Activated CD4-positive, alpha-beta memory T cell treated with anti-CD3 and anti-CD28 coated beads, Interleukin-2, amount 10 ng/mL, durations not matched to agents 7 days and 5 days (primary cell): ENCODE data around the gene AUH. TPM values are rescaled to one million over a fixed set of nuclear protein-coding genes. Genes with fewer than 3 reads are reported as not detected.
A peak's percentile ranks its signal among the peaks of the same experiment; 100 is the strongest.

Source experiments
- CTCF ChIA-PET: fragments of 350-600 bp; sonication (Branson Sonifier 250); formaldehyde crosslinking; loops from one replicate; lab custom pipeline; 2021; ENCODE audit warnings: antibody characterized with exemption, inconsistent platforms; lab: Charles Lee
- POLR2A ChIA-PET: fragments of 350-600 bp; sonication (Branson Sonifier 250); formaldehyde crosslinking; loops from one replicate; lab custom pipeline; 2021; ENCODE audit warnings: antibody characterized with exemption; lab: Charles Lee
- DNase-seq: peaks from one replicate; pipeline ENCODE4 v3.0.0-alpha.2; 2020
- H3K27ac Mint-ChIP-seq: one replicate; pipeline ENCODE4 v1.8.0; 2021; ENCODE audit warnings: mild to moderate bottlenecking, mixed read lengths
- H3K27me3 Mint-ChIP-seq: one replicate; pipeline ENCODE4 v1.8.0; 2021; ENCODE audit warnings: mixed read lengths
- H3K36me3 Mint-ChIP-seq: one replicate; pipeline ENCODE4 v1.8.0; 2021; ENCODE audit warnings: low read depth, mixed read lengths
- H3K4me1 Mint-ChIP-seq: one replicate; pipeline ENCODE4 v1.8.0; 2021; ENCODE audit warnings: mixed read lengths
- H3K4me3 Mint-ChIP-seq: one replicate; pipeline ENCODE4 v1.8.0; 2021; ENCODE audit warnings: mild to moderate bottlenecking, mixed read lengths
- H3K9me3 Mint-ChIP-seq: one replicate; pipeline ENCODE4 v1.8.0; 2021; ENCODE audit warnings: mixed read lengths
- total RNA-seq, 2 experiments: library from RNA; stranded (reverse); gene quantifications; one replicate each; pipeline ENCODE4 v1.2.3, GENCODE V29; 2021

AUH gene
- total RNA-seq, 2 experiments from 2014 or later, result 34.8 to 39.3 TPM

DNA sequence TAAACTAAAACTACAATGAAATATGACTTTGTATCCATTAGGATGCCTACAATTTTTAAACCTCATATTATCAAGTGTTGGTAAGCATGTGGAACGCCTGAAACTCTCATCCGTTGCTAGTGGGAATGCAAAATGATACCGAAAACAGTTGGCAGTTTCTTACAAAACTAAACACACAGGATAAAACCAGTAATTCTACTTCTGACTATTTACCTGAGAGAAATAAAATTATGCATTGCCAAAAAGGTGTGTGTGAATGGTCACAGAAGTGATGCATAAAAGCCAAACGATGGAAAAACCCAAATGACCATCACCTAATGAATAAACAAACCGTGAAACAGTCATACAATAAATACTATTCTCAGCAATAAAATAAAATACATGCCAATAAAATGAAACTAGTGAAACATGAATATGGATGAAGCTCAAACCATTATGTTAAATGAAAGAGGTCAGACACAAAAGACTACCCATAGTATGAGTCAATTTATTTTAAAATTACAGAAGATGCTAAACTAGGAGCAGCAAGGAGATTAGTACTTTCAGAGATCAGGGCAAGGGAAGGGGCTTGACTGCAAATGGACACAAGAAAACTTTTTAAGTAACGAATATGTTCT is 13.4 kb downstream of the AUH start:
- Mint-ChIP-seq H3K27me3 (no peaks in the 10 kb centered on the region), H3K4me3 (peak overlapping the region; percentile 36), H3K4me1 (peaks cover 59% of the 10 kb centered on the region), H3K9me3 (no peaks in the 10 kb centered on the region), H3K27ac (peak overlapping the region; percentile 69), H3K36me3 (peaks cover 54% of the 10 kb centered on the region)
- no peak for DNase-seq
- ChIA-PET CTCF (no interaction called here), POLR2A (interaction anchor here (1.0 to 8.6 kb wide), 8 partner anchors 11 to 201 kb away, joined by 4 to 136 read pairs (median 10); partner anchors contain the start of genes AUH and NFIL3)

DNA sequence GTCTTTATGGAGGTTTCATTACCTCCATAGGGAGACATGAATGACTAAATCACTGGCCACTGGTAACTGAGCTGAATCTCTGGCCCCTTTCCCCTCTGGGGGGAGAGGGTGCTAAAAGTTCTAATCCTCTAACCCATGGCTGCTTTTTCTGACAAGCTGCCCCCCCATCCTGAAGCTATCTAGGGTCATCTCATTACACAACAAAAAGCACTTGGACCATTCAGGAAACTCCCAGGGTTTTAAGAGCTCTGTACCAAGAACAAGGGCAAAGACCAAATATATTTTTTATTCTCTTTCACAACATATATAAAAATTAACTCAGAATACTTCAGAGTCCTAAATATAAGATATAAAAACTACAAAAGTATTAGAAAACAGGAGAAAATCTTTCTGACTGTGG is 14.3 kb downstream of the AUH start:
- Mint-ChIP-seq H3K36me3 (peaks cover 58% of the 10 kb centered on the region), H3K27ac (peak overlapping the region; percentile 41), H3K9me3 (no peaks in the 10 kb centered on the region), H3K4me1 (peaks cover 63% of the 10 kb centered on the region), H3K27me3 (no peaks in the 10 kb centered on the region), H3K4me3 (no peak overlapping the region)
- ChIA-PET CTCF (interaction anchor here (0.9 to 1.2 kb wide), 2 partner anchors 9 to 310 kb away, joined by 3 to 5 read pairs; no protein-coding TSS in a partner anchor), POLR2A (interaction anchor here (0.8 to 8.6 kb wide), 10 partner anchors 8 to 248 kb away, joined by 3 to 136 read pairs (median 6); partner anchors contain the start of genes AUH and NFIL3)
- no peak for DNase-seq

DNA sequence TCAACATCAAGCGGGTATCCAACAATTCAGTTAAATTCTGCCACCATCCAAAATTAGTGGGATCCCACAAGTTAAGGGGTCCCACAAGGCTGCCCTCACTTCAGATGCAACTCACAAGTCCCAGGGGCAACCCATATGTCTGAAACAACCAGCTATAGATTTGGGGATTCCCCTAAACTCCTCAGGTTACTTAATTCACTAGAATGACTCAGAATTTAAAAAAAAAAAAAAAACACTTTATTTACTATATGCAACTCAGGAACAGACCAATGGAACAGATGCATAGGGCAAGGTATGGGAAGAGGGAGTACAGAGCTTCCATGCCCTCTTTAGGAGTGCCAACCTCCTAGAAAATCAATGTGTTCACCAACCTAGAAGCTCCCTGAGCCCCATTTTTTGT is 15.1 kb downstream of the AUH start:
- Mint-ChIP-seq H3K27ac (no peak overlapping the region), H3K9me3 (no peaks in the 10 kb centered on the region), H3K27me3 (no peaks in the 10 kb centered on the region), H3K4me3 (no peak overlapping the region), H3K36me3 (peaks cover 61% of the 10 kb centered on the region), H3K4me1 (peaks cover 68% of the 10 kb centered on the region)
- ChIA-PET POLR2A (interaction anchor here (0.8 to 8.6 kb wide), 10 partner anchors 9 to 247 kb away, joined by 3 to 136 read pairs (median 6); partner anchors contain the start of genes AUH and NFIL3), CTCF (interaction anchor here (1.2 to 1.4 kb wide), 3 partner anchors 10 to 86 kb away, joined by 3 to 6 read pairs (median 5); no protein-coding TSS in a partner anchor)
- DNase-seq, result no peak

DNA sequence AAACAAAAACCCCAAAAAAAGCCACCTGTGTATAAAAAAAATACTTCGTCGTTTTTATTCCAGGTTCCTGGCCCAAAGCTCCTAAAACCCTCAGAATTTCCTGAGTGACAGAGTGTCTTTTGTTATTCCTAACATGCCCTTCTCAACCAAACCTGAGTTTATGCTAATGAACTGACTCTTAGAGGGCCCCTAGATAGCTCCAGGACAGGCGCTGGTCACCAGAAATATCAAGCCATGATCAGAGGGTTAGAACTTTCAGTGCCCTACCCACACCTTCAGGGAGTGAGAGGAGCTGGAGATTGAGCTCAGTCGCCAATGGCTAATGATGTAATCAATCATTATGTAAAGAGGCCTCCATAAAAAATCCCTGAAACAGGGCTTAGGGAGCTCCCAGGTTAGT is 15.7 kb downstream of the AUH start:
- Mint-ChIP-seq H3K36me3 (peaks cover 61% of the 10 kb centered on the region), H3K27me3 (no peaks in the 10 kb centered on the region), H3K4me3 (no peak overlapping the region), H3K9me3 (no peaks in the 10 kb centered on the region), H3K4me1 (peaks cover 69% of the 10 kb centered on the region), H3K27ac (no peak overlapping the region)
- ChIA-PET POLR2A (interaction anchor here (0.7 to 8.6 kb wide), 5 partner anchors 9 to 195 kb away, joined by 3 to 136 read pairs (median 15); partner anchors contain the start of genes AUH and NFIL3), CTCF (interaction anchor here (0.7 to 1.4 kb wide), 4 partner anchors 11 to 102 kb away, joined by 3 to 6 read pairs (median 4); no protein-coding TSS in a partner anchor)
- no peak for DNase-seq

DNA sequence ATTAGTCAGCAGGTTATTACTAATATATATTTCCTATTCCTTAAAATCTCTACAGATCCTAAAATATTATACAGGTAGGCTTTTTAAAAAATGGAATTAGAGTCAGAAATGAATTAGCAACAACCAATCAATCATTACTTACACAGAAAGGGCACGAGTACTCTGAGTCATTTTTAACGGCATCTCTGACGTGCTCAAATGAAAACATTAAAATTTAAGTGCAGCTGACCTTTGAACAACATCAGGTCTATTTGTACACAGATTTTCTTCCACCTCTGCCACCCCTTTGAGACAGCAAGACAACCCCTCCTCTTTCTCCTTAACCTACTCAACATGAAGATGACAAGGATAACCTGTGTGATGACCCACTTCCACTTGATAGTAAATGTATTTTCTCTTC is 19.1 kb downstream of the AUH start:
- Mint-ChIP-seq H3K4me3 (no peak overlapping the region), H3K36me3 (peaks cover 71% of the 10 kb centered on the region), H3K27ac (no peak overlapping the region), H3K4me1 (peaks cover 62% of the 10 kb centered on the region), H3K27me3 (no peaks in the 10 kb centered on the region), H3K9me3 (no peaks in the 10 kb centered on the region)
- CTCF ChIA-PET, result interaction anchor here (1.6 kb wide), 1 partner anchor 16 kb away, joined by 4 read pairs; no protein-coding TSS in a partner anchor
- POLR2A ChIA-PET, result interaction anchor here (0.9 to 2.7 kb wide), 6 partner anchors 13 to 211 kb away, joined by 3 to 24 read pairs (median 6); partner anchors contain the start of genes AUH and NFIL3
- no peak for DNase-seq

DNA sequence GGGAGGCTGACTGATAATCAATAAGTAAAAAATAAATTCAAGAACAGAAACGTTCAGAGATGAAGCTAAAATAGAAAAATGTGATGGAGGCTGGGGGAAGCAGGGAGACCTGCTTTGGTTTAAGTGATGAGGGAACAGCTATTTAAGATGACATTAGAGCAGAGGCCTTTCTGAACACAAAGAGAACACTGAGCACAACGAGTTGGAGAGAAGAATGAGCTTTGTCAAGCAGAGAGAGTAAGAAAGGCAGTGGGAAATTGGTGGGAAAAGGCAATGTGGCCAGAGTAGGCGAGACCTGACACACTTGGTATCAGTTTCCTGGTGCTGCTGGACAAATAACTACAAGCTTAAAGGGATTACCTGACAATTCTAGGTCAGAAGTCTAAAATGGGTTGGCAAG is 20.0 kb downstream of the AUH start:
- CTCF ChIA-PET, result interaction anchor here (0.9 to 1.6 kb wide), 3 partner anchors 17 to 149 kb away, joined by 3 to 4 read pairs (median 4); no protein-coding TSS in a partner anchor
- Mint-ChIP-seq H3K36me3 (peaks cover 78% of the 10 kb centered on the region), H3K4me1 (peaks cover 59% of the 10 kb centered on the region), H3K27ac (peak overlapping the region; percentile 1), H3K9me3 (no peaks in the 10 kb centered on the region), H3K4me3 (no peak overlapping the region), H3K27me3 (no peaks in the 10 kb centered on the region)
- POLR2A ChIA-PET, result interaction anchor here (0.9 to 2.7 kb wide), 10 partner anchors 9 to 210 kb away, joined by 3 to 24 read pairs (median 4); partner anchors contain the start of genes AUH and NFIL3
- DNase-seq, result no peak

DNA sequence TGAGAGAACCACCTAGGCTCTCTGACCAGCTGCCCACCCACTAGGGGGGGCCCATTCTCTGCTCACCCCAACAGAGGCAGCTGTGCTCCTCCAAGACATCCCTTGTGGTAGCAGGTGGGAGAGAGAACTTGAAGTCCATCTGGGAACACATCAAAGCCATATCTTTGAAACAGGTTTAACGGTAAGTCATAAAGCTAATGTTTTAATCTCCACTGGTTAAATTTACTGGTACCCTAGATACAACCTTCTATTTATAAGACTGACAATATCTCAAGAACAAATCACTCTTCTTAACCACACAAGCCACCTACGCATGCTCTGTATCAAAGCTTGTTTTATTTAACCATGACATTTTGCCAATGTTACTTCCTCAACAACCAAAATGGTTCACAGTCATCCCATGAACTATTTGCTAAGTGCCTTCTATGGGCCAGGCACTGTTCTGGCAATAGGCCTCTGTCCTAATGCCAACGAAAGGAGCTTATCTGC is 20.4 kb downstream of the AUH start:
- peak overlapping the region; percentile 1 for H3K27ac Mint-ChIP-seq
- H3K9me3 Mint-ChIP-seq, result no peaks in the 10 kb centered on the region
- H3K27me3 Mint-ChIP-seq, result no peaks in the 10 kb centered on the region
- peaks cover 78% of the 10 kb centered on the region for H3K36me3 Mint-ChIP-seq
- ChIA-PET POLR2A (interaction anchor here (0.9 to 2.7 kb wide), 10 partner anchors 10 to 210 kb away, joined by 3 to 24 read pairs (median 4); partner anchors contain the start of genes AUH and NFIL3), CTCF (interaction anchor here (0.9 to 1.6 kb wide), 5 partner anchors 18 to 148 kb away, joined by 3 to 6 read pairs (median 4); no protein-coding TSS in a partner anchor)
- no peak overlapping the region for H3K4me3 Mint-ChIP-seq
- H3K4me1 Mint-ChIP-seq, result peaks cover 55% of the 10 kb centered on the region
- DNase-seq, result no peak

DNA sequence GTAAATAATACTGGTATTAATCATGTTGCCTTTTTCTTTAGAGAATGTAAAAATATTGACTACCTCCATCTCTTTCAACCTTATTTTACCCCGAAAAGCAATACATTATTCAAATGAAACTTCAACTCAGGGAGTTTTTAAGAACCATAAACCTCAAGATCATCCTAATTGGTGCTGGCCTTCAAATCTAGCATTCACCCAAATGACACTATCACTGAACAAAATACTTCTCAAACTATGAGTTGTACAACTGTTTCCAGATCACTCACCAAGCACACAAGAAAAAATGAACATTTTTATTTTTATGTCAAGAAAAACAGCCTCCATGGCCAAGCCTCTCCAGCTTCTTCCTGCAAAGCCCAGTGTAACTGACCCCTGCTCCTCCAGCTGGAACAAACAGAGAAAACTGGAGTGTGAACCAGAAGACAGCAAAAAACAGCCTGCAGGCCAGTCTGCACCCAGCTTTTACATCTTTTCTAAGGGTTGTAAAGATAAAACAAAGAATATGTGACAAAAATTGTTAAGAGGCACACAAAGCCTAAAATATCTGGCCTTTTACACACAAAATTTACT is 21.2 kb downstream of the AUH start:
- H3K27ac Mint-ChIP-seq, result peak overlapping the region; percentile 24
- CTCF ChIA-PET, result interaction anchor here (0.9 to 1.5 kb wide), 3 partner anchors 21 to 132 kb away, joined by 3 to 6 read pairs (median 4); no protein-coding TSS in a partner anchor
- POLR2A ChIA-PET, result interaction anchor here (0.9 to 2.7 kb wide), 5 partner anchors 15 to 84 kb away, joined by 3 to 24 read pairs (median 6); partner anchors contain the start of genes AUH and NFIL3
- no peaks in the 10 kb centered on the region for H3K27me3 Mint-ChIP-seq
- no peaks in the 10 kb centered on the region for H3K9me3 Mint-ChIP-seq
- H3K4me1 Mint-ChIP-seq, result peaks cover 52% of the 10 kb centered on the region
- DNase-seq, result no peak
- peaks cover 77% of the 10 kb centered on the region for H3K36me3 Mint-ChIP-seq
- H3K4me3 Mint-ChIP-seq, result no peak overlapping the region

DNA sequence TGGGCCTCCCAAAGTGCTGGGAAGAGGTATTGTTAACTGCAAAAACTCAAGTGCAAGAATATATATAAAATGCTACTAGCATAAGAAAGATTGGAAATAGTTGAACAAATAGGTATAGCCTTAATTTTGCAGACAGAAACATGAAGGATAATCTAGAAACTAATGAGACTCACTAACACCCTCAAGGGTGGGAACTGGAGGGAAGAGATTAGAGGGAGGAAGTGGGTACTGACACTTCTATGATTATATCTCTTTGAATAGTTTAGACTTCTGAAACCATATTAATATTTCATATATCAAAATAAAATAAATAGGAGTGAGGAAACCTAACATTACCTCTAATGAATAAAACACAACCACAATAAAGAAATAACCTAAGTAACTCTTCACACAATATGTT is 23.0 kb downstream of the AUH start:
- Mint-ChIP-seq H3K27ac (no peak overlapping the region), H3K36me3 (peaks cover 68% of the 10 kb centered on the region), H3K4me3 (no peak overlapping the region), H3K4me1 (peaks cover 48% of the 10 kb centered on the region), H3K27me3 (no peaks in the 10 kb centered on the region), H3K9me3 (no peaks in the 10 kb centered on the region)
- DNase-seq, result no peak
- CTCF ChIA-PET, result no interaction called here
- POLR2A ChIA-PET, result no interaction called here

DNA sequence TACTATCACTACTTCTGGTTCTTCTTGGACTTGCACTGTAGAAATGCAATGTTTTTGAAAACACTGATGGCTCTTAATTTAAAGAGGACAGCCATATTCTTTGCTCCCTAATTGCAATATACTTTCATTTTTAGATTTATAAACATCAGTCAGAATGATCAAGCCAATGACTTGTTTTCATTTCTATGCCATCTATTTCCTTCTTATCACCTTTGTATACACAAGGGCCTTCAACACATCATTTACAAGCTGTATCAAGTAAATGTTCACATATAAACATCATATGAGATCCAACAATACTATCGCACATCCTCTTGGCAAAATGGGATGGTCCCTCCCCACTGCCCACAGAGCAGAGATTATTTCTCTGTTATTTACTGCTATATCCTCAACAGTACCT is 24.9 kb downstream of the AUH start:
- no peak overlapping the region for H3K27ac Mint-ChIP-seq
- H3K4me1 Mint-ChIP-seq, result peaks cover 36% of the 10 kb centered on the region
- H3K36me3 Mint-ChIP-seq, result peaks cover 63% of the 10 kb centered on the region
- ChIA-PET POLR2A (interaction anchor here (0.8 to 1.3 kb wide), 3 partner anchors 9 to 24 kb away, joined by 3 read pairs; no protein-coding TSS in a partner anchor), CTCF (no interaction called here)
- no peak overlapping the region for H3K4me3 Mint-ChIP-seq
- DNase-seq, result no peak
- no peaks in the 10 kb centered on the region for H3K27me3 Mint-ChIP-seq
- H3K9me3 Mint-ChIP-seq, result no peaks in the 10 kb centered on the region

DNA sequence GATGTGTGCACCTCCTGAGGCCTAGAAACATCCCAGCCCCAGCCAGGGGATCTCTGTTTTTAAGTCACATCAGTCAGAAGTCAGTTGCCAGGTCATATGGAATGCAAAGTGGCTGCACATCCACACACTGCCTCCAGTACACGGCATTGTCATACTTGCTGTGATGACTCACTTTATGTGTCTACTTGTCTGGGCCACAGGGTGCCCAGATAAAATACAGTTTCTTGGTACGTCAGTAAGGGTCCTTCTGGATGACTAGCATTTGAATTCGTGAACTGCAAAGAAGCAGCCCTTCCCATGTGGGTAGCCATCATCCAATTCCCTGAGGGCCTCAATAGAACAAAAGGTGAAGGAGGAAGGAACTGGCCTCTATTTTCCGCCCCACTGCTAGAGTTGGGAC is 27.7 kb downstream of the AUH start:
- peaks cover 54% of the 10 kb centered on the region for H3K36me3 Mint-ChIP-seq
- no peak for DNase-seq

DNA sequence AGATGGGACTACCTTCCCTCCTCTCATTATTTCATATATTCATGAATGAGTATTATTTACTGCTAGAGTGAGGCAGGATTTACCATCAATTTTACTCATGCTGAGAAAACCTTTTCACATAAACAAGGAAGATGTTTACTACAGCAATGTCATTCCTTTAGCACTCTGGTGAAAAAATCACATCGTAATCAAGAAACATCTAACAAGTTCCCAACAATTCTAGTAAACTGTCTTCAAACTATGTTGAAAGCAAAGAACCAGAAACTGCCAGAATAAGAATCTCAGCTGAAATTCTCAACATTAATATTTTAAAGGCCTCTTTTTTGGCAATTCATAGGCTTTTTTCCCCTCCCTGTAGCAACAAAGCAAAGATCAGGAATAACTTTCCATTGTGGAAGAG is 28.2 kb downstream of the AUH start:
- H3K36me3 Mint-ChIP-seq, result peaks cover 56% of the 10 kb centered on the region
- ChIA-PET CTCF (no interaction called here), POLR2A (no interaction called here)
- no peak overlapping the region for H3K27ac Mint-ChIP-seq
- no peaks in the 10 kb centered on the region for H3K9me3 Mint-ChIP-seq
- DNase-seq, result no peak
- no peaks in the 10 kb centered on the region for H3K27me3 Mint-ChIP-seq
- H3K4me1 Mint-ChIP-seq, result peaks cover 12% of the 10 kb centered on the region
- no peak overlapping the region for H3K4me3 Mint-ChIP-seq

More for the DNA sequence above, 27.7 kb downstream of the AUH start:
- CTCF ChIA-PET, result no interaction called here
- Mint-ChIP-seq H3K27me3 (no peaks in the 10 kb centered on the region), H3K9me3 (no peaks in the 10 kb centered on the region), H3K27ac (no peak overlapping the region), H3K4me1 (peaks cover 13% of the 10 kb centered on the region), H3K4me3 (no peak overlapping the region)
- POLR2A ChIA-PET, result no interaction called here
